ENCODE data around the gene CRELD2.

CRELD2 gene

GRCh38 chr22:49883294-49883640 is 35.2 kb upstream of the CRELD2 start:
- no peak for TF ChIP-seq GATA1 (IDR thresholded peaks at IDR 0.05; ENCODE audit: low read depth, low read length)
- no peak for TF ChIP-seq POLR2A (IDR thresholded peaks at IDR 0.05; ENCODE audit: low read length)

DNA sequence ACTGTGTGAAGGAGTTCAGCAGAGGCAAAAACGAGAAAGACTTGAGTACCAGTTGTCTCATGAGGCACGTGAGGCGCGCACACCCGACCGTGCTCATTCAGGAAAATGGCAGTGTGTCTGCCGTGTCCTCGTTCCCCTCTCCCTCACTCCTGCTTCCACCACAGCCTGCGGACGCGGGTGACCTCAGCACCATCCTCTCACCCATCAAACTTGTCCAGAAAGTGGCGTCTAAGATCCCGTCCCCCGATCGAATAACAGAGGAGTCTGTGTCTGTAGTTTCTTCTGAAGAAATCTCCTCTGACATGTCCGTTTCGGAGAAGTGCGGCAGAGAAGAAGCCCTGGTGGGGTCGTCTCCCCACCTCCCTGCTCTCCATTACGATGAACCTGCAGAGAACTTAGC is 34.4 kb upstream of the CRELD2 start:
- TF ChIP-seq POLR2A (IDR thresholded peaks at IDR 0.05; ENCODE audit: low read length) (no peak), GATA1 (IDR thresholded peaks at IDR 0.05; ENCODE audit: low read depth, low read length) (no peak)
- DNase-seq: no peak

More at GRCh38 chr22:49883294-49883640, 35.2 kb upstream of the CRELD2 start:
- DNase-seq: no peak

DNA sequence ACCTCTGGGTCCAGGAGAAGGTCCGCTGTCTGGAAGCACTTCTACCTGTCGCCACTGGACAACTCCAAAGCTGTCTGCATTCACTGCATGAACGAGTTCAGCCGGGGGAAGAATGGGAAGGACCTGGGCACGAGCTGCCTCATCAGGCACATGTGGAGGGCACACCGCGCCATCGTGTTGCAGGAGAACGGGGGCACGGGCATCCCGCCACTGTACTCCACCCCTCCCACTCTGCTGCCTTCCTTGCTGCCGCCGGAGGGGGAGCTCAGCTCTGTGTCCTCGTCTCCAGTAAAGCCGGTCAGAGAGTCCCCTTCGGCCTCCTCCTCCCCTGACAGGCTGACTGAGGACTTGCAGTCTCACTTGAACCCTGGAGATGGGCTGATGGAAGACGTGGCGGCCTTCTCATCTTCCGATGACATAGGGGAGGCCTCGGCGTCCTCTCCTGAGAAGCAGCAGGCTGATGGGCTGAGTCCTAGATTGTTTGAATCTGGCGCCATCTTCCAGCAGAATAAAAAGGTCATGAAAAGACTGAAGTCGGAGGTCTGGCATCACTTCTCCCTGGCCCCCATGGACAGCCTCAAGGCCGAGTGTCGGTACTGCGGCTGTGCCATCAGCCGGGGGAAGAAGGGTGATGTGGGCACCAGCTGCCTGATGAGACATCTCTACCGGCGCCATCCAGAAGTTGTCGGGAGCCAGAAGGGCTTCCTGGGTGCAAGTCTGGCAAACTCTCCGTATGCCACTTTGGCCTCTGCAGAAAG is 33.8 kb upstream of the CRELD2 start:
- no peak for DNase-seq
- no peak for TF ChIP-seq GATA1 (IDR thresholded peaks at IDR 0.05; ENCODE audit: low read depth, low read length)
- TF ChIP-seq POLR2A (IDR thresholded peaks at IDR 0.05; ENCODE audit: low read length): no peak

GRCh38 chr22:49885281-49885680 is 33.2 kb upstream of the CRELD2 start:
- DNase-seq: no peak
- TF ChIP-seq GATA1 (IDR thresholded peaks at IDR 0.05; ENCODE audit: low read depth, low read length): no peak
- TF ChIP-seq POLR2A (IDR thresholded peaks at IDR 0.05; ENCODE audit: low read length): no peak

- no peak for DNase-seq
These were observed 32.6 kb upstream of the CRELD2 start for GRCh38 chr22:49885881-49886280.

DNA sequence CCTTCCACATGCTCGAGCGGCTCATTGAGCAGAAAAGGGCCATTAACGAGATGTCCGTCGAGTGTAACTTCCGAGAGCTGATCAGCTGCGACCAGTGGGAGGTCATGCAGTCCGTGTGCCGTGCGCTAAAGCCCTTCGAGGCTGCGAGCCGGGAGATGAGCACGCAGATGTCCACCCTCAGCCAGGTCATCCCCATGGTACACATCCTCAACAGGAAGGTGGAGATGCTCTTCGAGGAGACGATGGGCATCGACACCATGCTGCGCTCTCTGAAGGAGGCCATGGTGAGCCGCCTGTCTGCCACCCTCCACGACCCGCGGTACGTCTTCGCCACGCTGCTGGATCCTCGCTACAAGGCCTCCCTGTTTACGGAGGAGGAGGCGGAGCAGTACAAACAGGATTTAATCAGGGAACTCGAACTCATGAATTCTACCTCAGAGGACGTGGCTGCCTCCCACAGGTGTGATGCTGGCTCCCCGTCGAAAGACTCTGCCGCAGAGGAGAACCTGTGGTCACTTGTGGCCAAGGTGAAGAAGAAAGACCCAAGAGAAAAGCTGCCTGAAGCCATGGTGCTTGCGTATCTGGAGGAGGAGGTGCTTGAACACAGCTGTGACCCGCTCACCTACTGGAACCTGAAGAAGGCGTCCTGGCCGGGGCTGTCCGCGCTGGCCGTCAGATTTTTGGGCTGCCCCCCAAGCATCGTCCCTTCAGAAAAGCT is 31.9 kb upstream of the CRELD2 start:
- no peak for DNase-seq
- TF ChIP-seq POLR2A (IDR thresholded peaks at IDR 0.05; ENCODE audit: low read length) (no peak), GATA1 (IDR thresholded peaks at IDR 0.05; ENCODE audit: low read depth, low read length) (no peak)

More at GRCh38 chr22:49885881-49886280, 32.6 kb upstream of the CRELD2 start:
- TF ChIP-seq GATA1 (IDR thresholded peaks at IDR 0.05; ENCODE audit: low read depth, low read length) (no peak), POLR2A (IDR thresholded peaks at IDR 0.05; ENCODE audit: low read length) (no peak)

DNA sequence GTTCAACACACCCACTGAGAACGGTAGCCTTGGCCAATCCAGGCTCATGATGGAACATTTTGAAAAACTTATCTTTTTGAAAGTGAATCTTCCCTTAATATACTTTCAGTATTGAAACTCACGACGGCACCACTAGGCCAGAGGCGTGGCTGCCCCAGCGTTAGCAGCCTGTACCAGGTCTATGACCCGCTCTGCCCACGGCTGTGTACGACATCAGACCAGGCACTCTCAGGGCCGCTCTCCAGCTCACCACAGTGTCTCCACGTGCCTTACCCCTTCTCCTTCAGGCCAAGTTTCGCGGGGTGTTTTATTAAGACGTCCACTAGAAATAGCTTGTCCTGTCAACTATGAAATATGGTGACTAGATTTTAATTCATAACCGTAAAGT is 31.4 kb upstream of the CRELD2 start:
- no peak for DNase-seq
- TF ChIP-seq POLR2A (IDR thresholded peaks at IDR 0.05; ENCODE audit: low read length) (no peak), GATA1 (IDR thresholded peaks at IDR 0.05; ENCODE audit: low read depth, low read length) (no peak)

DNA sequence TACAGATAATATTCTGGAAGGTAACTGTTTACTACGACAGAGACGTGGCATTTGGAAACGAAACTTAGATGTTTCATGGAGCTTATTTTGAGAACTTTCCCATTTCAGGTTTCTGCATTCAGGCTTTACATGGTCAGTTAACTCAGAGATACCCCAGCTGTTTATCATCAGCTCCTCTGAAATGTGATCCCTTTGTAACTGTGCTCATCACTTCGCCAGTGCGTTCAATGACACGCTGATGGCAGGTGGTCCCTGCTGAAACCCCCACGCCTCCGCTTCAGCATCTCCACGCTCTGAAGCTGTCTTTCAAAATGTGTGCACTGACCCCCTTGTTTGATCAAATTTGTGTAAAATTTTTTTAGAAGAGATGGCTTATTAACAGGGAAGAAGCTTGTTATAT is 30.7 kb upstream of the CRELD2 start:
- TF ChIP-seq GATA1 (IDR thresholded peaks at IDR 0.05; ENCODE audit: low read depth, low read length): no peak
- TF ChIP-seq POLR2A (IDR thresholded peaks at IDR 0.05; ENCODE audit: low read length): no peak
- no peak for DNase-seq

DNA sequence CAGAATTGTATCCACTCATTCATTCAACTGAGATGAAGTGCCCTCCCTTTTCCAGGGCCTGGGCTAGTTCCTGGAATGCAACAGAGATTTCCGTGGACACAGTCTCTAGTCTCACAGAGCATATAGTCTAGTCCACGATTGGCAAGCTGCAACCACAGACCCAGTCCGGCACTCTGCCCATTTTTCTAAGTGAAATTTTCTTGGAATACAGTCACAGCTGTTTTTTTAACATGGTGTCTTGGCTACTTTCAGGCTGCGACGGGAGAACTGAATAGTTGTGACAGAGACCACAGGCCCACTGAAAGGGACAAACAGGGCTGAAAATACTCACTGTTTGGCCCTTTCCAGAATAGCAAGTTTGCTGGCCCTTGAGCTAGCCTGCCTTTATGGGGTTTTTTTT is 29.4 kb upstream of the CRELD2 start:
- TF ChIP-seq POLR2A (IDR thresholded peaks at IDR 0.05; ENCODE audit: low read length): no peak
- TF ChIP-seq GATA1 (IDR thresholded peaks at IDR 0.05; ENCODE audit: low read depth, low read length): no peak

DNA sequence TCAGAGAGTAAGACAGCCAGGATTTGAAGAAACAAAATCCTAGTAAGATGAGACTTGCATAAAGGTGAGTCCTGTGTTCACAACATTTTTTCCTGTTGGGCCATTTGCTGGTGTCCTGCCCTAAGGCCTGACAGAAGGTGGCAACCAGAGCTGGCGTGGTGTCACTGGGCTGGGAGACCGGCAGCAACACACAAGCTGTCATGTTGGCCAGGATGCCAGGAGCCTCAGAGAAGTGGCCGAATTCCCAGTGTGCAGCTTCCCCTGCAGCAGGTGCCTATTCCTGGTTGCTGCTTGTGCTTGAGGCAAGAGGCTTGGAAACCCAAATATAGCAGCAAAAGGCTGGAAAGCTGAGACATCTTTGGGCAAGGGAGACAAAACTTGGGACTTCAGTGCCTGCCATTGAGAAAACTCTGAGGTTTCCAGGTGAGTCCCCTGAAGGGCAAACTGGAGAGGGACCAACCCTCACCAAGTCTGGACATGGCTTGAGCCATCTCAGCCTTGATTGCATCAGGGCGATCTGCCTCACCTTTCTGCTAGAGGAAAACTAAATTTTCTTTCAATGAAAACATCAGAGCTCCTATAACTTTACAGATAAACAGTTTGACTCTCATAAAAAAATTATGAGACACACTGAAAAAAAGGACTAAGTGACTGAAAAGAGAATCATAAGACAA is 26.1 kb upstream of the CRELD2 start:
- DNase-seq: no peak
- no peak for TF ChIP-seq POLR2A (IDR thresholded peaks at IDR 0.05; ENCODE audit: low read length)
- TF ChIP-seq GATA1 (IDR thresholded peaks at IDR 0.05; ENCODE audit: low read depth, low read length): no peak

More for the DNA sequence above, 29.4 kb upstream of the CRELD2 start:
- DNase-seq: no peak

DNA sequence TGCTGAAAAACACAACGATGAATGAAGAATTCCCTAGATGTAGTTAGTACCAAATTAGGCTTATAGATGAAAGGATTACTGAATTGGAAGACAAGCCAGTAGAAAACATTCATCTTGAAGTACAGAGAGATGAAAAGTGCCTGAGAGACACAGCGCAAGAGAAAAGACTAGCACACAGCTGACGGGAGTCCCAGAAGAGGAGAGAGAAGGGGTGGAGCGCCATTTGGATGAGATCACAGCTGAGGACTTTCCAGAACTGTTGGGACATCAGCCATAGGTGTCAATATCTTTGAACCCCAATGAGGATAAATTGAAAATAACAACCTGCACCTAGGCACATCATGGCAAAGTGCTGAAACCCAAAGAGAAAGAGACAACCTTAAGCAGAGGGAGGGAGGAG is 25.4 kb upstream of the CRELD2 start:
- DNase-seq: no peak
- TF ChIP-seq POLR2A (IDR thresholded peaks at IDR 0.05; ENCODE audit: low read length): no peak
- TF ChIP-seq GATA1 (IDR thresholded peaks at IDR 0.05; ENCODE audit: low read depth, low read length): no peak

- no peak for DNase-seq
- no peak for TF ChIP-seq GATA1 (IDR thresholded peaks at IDR 0.05; ENCODE audit: low read depth, low read length)
- no peak for TF ChIP-seq POLR2A (IDR thresholded peaks at IDR 0.05; ENCODE audit: low read length)
These were observed 23.9 kb upstream of the CRELD2 start for GRCh38 chr22:49894322-49895054.

GRCh38 chr22:49896201-49896600 is 22.2 kb upstream of the CRELD2 start:
- no peak for DNase-seq

More at GRCh38 chr22:49896201-49896600, 22.2 kb upstream of the CRELD2 start:
- TF ChIP-seq POLR2A (IDR thresholded peaks at IDR 0.05; ENCODE audit: low read length) (no peak), GATA1 (IDR thresholded peaks at IDR 0.05; ENCODE audit: low read depth, low read length) (no peak)
